HG03439 (cell line): ENCODE results near the gene CNIH3.

ENCODE experiments used
- ATAC-seq: cut with Tn5 transposase; IDR thresholded peaks from one replicate; pipeline ENCODE4 v1.9.1; 2021; ENCODE audit warnings: mild to moderate bottlenecking, moderate library complexity; ENCODE audit not compliant: unreplicated experiment

Gene CNIH3

DNA sequence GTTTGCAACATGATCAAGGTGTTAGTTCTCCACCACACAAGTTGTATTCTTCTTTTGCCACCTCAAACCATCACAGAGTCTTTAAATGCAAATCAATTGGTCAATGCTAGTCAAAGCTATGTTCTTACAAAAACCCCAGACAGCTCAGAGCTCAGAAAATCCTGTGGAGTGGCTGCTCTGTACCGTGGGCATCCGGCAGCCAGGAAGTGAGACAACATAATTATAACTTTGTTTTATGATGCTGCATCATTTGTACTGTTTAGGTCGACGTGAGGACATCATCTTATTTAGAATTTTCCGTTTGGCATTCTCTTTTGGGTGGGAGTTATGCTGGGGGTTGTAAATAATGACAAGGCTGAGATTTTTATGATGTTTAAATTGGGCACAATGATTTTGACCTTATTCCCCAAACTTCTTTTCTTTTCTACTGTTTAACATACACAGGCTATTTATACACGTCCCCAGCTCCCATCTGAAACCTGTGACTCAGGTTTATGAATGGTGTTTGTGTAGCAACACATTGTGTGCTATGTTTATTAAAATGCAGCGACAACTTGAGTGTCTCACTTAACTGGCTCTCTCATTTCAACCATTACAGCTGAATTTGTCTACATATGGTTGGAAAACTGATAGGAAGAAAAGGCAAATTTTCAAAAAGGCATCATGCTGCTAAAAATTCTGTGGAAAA lies 124.0 kb downstream of the CNIH3 start:
- ATAC-seq: peak; percentile 86

DNA sequence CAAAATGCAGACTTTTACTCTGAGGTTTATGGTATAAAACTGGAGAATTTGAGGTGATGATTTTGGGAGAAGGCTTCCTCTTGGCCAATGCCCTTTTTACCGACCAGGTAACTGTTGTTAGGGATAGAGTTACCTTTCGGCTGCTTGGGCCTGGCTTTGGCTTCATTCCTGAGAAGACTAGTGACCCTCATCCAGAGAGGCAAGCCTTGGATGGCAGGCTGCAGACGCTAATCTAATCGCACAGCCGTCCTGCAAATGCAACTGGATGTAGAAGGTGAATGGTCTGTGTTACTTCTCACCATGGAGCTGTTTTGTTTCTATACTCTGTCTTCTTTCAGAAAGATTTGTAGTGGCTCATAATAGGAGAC lies 124.6 kb downstream of the CNIH3 start:
- no peak for ATAC-seq

DNA sequence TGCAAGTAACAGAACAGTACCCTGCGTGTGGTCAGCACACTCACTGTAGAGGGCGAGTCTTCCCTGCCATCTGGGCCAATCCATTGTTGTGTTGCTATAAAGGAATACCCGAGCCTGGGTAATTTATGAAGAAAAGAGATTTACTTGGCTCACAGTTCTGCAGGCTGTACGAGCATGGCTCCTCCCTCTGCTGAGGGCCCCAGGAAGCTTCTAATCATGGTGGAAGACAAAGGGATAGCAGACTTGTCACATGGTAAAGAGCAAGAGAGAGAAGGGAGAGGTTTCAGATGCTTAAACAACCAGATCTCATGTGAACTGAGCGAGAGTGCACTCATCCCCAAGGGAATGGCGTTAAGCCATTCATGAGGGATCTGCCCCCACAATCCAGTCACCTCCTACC lies 126.2 kb downstream of the CNIH3 start:
- ATAC-seq: no peak

DNA sequence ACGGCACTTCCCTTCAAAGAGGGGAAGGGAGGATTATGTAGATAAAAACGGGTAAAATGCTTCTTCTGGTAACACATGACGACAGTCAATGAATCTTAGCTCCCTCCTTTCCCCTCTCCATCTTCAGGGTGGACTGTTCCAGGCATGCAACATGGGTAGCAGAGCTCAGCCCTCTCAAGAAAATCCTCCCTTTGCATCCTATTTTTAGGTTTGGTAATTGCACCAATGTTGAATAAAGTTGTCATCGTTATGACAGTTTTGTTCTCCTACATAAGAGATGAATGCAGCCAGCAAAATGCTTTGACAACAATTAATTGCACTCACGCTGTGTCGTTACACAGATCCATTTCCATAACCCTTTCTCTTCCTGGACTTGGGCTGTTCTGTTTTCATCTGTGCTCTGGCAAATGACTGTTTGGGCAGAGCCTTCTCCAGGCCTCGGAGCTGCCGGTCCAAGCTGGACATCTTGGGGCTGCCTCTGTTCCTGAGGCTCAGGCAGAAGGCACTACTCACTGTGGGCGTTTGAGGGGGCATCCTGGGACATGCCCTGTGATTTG lies 127.6 kb downstream of the CNIH3 start:
- no peak for ATAC-seq

DNA sequence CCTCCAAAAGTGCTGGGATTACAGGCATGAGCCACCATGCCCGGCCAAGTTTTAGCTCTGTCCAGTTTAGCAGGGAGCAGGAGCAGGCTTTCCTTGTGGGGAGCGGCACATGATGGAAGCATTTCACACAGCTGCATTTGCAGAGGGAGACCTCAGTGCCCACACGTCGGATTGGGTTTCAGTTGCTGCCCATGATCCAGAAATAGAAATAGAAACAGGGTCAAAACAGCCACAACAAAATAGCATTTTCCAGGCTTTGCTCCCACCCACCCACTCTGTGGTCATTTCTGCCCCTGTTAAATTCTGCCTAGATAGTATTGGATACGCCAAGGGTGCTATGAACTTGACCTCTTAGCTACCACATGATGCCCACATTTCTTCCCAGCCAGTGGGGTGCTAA lies 128.4 kb downstream of the CNIH3 start:
- ATAC-seq: no peak

DNA sequence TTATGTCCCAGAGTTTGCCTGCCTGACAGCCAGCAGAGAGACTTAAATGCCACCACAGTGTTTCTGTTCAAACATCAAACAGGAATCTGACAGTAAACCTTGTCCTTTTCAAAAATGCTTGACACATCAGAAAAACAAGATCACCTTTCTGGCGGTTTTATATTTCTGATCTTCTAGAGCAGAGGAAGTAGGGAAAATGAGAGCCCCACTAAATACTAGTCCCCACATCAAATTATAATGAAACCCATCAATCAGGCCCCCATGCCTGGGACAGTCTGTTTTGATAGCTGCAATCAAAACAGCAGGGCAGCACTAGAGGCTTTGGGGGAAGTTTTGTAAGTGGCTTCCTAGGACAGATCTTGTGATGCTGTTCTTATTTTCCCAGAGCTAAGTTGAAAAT lies 129.3 kb downstream of the CNIH3 start:
- no peak for ATAC-seq

DNA sequence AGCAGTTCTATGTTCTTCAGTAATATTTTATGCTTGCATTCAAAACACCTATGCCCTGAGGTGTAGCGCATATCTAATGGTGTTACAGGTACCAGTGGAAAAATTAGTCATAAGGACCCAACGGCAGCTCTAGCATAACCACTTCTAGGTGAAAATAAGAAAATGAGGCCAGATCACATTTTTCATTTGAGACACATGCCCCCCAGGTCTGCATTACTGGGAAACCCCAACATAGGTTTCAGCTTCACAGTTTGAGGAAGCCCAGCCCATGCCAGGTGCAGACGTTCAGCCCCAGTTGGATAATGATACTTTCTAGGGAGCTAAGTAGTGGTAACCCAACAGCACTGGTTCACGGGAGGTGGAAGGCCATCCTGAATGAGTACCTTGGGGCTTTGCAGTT lies 129.8 kb downstream of the CNIH3 start:
- ATAC-seq: no peak

DNA sequence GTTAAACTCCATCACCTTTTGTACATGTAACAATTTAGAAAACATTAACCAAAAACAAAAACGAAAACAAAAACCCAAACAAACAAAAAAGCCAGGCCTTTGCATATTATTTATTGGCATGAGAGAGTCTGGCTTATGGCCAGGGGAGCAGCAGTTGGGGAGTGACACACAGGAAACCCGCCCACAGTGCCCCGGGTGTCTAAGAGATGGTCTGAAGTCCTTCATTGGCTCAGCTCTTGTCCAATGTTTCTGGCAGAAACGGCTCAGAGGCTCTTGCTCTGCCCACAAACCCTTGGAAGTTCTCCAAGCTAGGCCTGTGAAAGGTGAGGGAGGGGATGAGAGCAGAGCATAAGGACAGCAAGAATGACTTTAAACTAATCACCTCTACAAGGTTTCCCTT lies 131.5 kb downstream of the CNIH3 start:
- peak; percentile 56 for ATAC-seq

DNA sequence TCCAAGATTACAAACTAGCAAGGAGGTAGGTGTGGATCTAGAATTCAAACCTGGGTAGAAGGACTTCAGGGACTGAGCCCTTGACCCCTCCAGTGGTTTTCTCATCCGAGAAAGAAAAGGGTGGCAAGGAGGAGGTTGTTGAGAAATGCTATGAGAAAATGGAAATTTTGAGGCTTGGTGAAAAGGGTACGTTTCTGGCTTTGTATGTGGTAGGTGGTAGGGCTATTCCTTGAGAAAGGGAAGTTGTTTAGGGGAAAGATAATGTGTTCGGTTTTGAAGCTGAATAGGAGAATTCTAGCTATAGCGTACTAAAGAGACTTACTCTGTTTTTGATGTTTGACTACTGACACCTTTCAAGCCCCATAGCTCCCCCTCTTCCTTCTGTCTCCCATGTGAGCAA lies 133.8 kb downstream of the CNIH3 start:
- ATAC-seq: no peak

DNA sequence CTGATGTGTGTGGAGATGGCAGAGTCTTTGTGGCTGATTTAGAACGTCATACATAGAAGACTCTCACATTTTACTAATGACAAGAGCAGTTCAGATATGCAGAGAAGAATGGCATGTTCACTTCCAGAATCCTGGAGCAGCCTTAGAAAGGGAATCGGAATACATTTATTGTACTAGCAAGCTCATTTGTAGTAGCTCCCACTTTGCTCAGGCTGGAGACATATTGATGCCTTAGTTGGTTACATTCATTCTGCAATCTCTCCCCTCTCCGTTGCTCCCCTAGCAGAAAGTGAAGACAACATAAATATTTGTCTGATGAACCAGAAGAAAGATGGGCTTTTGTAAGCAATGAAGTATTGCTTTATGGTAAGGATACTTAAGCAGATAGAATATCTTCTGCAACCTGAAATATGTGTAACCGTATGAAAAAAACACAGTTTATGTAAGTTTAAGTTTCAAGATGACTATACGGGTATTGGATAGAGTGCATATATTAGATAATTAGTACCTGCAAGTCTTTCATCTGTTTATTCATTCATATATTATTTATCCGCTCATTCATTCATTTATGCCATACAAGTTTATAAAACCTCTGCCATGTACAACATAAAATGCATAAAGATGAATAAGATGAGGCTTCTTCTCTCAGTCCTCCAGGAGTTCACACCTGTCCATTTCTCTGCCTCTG lies 135.7 kb downstream of the CNIH3 start:
- no peak for ATAC-seq

DNA sequence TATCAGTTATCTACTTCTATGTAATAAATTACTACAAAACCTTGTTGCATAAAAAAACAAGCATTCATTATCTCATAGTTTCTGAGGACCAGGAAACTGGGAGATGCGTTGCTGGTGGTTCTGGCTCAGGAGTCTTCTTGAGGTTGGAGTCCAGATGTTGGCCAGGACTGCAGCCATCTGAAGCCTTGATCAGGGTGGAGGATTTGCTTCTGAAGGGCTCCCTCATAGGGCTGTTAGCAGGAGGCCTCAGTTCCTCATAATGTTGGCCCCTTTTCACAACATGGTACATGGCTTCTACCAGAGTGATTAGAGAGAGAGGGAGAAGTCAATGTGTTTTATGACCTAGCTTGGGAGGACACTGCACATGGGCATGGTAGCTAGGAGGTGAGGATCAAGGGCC lies 137.4 kb downstream of the CNIH3 start:
- no peak for ATAC-seq

DNA sequence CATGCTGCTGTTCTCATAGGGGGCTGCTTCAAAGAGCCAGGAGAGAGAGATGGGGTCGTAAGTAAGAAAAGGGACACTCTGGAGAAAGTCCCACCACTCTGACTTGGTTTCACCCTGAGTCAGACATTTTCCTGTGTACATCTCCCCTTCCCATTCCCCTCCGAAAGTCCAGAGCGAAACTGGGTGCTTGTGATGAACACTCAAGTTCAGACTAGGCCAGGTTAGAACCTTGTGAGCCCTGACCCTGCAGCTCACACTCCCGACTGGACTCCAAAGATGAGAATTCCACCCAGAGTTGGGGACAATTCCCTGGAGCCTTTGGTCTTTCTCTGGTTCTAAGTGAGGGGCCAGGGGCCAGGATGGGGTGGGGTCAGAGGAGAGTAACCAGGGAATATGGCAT lies 139.5 kb downstream of the CNIH3 start:
- no peak for ATAC-seq

DNA sequence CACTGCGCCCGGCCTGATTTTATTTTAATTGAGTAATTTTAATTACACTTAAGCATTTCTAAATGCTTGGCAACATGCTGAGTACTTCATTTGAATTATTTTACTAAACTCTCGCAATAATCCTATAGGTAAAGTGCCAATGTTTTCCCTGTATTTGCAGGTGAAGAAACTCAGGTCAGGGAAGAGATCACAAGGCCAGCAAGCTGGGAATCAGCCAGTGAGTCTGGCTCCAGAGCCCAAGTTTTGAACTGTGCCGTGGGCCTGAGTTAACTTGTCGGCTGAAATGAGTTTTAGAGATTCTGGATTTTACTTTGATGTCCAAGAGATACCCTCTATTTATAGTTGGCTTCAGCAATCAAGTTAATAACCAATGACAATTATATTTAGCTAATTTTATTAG lies 141.4 kb downstream of the CNIH3 start:
- ATAC-seq: no peak

DNA sequence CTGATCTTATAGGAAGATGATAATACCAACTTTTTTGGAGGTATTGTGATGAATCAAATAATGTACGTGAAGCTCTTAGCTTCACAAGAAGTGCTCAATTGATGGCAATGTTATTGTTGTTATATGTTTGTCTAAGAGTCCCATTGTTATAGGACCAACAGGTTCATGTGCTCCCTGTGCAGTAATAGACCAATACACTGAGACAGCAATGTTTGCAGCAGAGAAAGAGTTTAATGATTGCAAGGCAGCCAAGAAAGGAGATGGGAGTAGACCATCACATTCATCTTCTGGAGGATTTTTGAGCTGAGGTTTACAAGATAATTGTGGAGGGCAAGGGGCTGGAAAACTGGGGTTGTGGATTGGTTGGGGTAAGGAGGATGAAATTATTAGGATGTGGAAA lies 143.0 kb downstream of the CNIH3 start:
- no peak for ATAC-seq

DNA sequence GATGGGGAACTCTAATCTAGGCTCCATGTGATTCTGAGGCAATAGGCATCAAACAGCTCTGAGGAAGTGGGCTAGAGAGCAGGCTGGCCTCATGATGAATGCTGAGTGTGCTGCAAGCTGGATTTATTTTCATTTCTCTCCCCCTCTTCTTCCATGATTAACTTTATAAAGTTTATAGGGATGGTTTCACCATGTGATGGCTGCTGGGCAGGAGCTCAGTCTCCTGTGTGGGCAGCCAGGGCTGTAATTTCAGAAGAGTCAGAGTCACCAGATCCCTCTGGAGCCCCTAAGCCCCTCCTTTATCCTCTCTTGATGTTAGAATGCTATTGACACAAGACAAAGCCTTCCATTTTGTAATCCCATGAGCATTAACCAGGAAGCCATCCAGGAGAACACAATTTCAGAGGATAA lies 143.6 kb downstream of the CNIH3 start:
- no peak for ATAC-seq

DNA sequence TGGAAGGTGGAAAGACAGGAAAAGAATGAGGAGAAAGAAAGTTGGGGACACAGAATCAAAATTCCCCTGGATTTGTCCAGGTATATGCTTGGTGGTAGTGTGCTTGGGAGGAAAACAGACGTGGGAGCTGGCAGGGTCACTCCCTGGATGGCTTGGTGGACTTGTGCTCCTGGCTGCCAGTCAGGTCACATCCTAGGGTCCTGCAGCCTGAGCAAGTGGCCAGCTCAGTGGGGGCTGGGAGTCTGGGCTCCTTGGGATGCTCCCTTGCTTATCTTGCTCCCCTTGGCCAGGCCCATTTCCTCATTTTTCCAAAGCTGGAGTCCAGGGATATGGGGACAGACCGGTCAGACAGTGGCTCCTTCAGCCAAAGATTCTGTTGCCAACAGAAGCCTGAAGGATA lies 144.0 kb downstream of the CNIH3 start:
- ATAC-seq: no peak

DNA sequence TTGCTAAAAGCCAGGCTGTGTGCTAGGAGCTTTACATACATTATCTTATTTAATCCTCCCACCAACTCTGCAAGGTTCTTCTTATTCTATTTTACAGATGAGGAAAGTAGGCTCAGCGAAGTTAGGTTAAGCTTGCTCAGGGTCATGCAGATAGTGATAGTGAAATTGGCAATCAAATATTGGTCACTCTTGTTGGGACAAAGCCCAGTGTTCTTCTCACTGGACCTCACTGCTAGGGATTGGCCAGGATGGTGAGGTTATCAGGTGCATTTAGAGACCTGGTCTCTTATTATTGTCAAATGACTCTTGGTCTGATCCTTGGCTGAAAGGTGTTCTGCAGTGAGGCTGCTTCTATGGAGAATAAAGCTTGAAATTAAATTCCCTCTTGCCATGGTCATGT lies 145.1 kb downstream of the CNIH3 start:
- no peak for ATAC-seq

DNA sequence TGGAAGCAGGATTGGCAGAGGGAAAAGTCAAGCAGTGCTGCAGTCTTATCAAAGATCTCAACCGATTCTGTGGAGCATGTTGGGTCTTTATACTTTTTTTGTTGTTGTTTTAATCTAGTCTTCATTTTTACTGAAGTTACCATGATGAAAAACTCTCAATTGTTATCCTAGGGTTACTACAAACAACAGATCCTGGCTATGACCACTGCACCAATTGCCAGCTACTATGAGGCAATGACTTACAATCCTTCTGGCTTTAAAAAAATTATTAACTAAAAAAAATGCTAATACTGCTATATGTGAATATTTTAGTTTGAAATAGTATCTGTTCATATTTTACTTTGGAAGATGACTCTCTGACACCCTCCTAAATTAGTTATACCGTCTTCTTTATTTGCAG lies 145.9 kb downstream of the CNIH3 start:
- no peak for ATAC-seq

DNA sequence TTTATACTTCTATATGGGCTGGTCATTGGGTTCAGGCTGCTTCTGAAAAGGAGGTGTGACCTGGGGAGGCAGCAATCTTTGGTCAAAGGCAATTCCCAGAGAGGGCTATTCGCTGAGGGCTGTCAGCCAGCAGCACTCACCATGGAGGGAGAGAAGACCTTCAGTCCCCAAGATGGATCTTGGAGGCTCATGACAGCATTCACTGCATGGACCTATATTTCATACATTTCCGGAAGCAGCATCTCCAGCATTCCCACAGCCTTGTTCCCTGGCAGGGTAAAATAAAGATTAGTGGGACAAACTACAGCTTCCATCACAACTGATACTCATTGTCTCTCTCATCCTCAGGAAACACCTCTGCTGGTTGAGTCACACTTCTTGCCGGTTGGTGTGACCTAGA lies 146.6 kb downstream of the CNIH3 start:
- ATAC-seq: no peak

DNA sequence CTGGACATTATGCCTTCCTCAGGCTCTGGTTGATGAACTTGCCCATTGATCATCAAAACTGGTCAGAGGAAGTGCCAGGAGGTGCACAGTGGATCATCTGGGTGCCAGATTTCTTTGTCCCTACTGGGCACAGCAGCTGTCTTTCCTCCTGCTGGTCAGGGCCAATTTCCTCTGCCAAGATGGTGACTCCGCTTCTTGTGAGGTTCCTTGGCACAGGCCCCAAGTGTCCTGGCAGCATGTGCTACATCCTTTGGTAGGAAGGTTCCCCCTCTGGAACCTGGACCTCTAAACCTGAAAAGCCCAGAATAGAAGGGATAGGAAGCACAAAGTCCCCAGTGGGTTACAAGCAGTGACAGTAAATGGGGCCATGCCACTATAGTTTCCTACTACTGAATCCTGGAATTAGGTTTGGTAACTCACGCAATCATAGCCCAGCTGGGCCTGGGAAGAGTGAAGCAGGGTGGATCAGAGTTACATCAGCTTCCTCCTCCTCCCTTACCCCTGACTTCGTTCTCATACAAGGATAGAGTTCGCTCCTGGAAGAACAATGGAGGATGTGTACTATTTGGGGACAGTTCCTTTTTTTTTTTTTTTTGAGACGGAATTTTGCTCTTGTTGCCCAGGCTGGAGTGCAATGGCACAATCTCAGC lies 147.1 kb downstream of the CNIH3 start:
- no peak for ATAC-seq

DNA sequence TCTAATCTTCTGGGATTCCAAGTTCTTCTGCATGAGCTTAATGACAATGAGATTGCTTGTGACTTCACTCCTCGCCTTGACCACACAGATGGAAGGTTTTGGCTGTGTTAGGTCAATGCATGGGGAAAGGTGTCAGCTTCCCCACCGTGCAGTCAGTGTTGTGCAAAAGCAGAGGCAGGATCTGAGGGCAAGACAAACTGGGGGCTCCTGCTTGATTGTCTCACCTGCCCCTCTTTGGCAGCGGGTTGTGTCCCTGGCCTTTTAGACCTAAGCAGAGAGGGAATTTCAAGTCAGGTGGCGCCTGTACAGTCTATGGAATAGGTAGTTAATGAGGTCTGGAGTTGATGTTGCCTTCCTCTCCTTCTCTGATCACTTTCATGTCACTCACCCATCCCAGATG lies 150.1 kb downstream of the CNIH3 start:
- ATAC-seq: no peak

DNA sequence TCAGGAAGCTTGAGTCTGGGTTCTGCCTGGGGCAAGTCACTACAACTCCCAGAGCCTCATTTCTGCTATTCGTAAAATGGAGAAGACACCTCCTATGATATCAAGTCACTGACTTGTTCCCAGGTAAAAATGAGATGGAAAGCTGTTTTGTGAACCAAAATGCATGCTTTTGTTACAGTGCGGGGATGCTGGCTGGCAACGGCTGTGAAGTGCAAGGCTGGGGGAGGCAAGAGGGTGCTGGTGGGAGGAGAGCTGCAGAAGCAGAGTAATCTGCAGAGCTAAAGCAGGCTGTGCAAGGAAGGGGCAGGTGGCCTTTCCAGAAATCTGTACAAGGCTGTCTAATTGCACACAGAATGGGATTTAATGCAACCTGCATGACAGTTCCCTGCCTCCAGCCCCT lies 150.9 kb downstream of the CNIH3 start:
- ATAC-seq: no peak
